HG03097 (cell line): ENCODE results near the gene NCK2.

Experiments used
- ATAC-seq: cut with Tn5 transposase; IDR thresholded peaks from one replicate; pipeline ENCODE4 v1.9.1; 2021; ENCODE audit not compliant: unreplicated experiment, low FRiP score

Gene NCK2

GRCh38 chr2:105774781-105775337 lies 30.1 kb downstream of the NCK2 start:
- no peak for ATAC-seq

GRCh38 chr2:105775809-105776559 lies 31.3 kb downstream of the NCK2 start:
- ATAC-seq: peak; percentile 52

DNA sequence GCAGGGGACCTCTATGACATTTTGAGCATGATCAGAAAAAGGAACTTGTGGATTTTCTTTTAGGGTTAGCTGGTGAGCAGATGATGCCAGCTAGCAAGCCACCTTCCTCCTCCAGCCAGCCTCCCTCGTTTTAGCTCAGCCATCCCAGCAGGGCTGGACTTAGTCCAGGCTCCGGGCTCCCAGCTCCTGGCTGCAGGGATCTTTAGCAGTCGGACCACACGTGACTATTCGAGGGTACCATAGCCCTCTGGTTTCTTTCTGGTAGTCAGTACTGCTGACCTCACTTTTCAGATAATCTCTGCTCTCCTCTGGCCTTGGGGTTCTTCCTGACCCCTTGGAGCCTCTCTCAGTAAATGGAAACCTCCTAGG lies 31.8 kb downstream of the NCK2 start:
- ATAC-seq: no peak

DNA sequence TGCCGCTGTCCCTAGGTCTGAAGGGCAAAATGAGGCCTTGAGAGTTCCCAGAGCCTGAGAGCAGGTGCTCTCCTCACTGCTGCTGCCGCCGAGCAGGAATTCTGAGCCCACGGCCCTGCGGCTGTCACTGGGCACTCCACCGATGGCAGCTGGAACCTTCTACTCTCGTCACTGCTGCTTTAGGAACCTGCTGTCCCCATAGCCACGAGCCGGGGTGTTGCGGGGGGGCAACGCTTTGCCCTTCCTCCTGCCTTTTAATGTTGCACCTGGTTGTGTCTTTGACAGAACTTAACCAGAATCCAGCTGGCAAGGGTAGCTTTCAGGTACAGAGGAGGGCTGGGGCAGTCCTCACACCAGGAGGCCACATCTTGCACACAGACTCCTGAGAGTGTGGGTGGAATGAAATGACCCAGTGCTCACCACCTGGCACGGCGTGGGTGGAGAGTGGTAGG lies 32.3 kb downstream of the NCK2 start:
- ATAC-seq: no peak

DNA sequence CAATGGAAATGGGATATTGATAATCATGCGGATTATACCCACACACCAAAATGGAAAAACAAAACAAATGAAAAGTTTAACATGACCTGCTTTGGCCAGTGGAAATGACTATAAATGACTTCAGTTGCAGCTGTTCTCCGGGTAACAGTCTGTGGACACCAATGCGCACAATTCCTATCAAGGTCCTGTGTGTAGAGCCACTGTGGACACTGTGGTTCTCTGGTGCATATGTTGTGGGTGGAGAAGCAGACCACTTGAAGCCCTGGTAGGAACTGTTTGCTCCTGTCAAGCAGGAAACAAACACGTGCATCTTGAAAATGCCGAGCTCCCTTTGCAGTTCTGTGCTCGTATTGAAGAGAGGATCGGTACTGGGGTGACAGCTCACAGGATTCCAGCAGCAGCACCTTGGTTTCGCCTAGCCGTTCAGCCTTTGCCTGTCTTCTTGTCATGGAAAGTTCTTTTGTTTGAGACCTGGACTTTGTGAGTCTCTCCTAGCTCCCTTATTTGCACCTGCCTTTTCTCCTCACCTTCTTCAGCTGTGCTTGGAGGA lies 32.9 kb downstream of the NCK2 start:
- ATAC-seq: no peak

- no peak for ATAC-seq
Measured at GRCh38 chr2:105778080-105778607, 33.4 kb downstream of the NCK2 start.

GRCh38 chr2:105779394-105779793 lies 34.7 kb downstream of the NCK2 start:
- no peak for ATAC-seq

GRCh38 chr2:105780606-105781005 lies 35.9 kb downstream of the NCK2 start:
- ATAC-seq: no peak

GRCh38 chr2:105781274-105781978 lies 36.7 kb downstream of the NCK2 start:
- no peak for ATAC-seq

DNA sequence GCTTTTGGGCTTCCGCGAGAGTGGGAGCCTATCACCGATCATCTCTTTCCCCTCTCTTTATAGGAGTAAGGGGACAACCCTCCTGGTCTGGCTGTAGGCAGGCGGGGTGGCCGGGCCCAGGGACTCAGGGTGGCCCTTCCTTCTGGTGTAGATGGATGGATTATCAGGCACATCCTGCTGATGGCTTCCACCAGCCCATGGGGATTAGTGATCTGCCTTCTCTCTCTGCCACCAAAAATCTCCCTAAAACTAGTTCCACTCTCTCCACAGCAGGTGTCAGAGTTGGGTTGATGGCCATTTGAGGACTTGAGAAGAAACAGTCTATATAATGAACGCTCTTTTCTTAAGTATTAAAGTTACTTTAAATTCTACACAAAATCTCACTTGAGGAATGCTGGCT lies 37.4 kb downstream of the NCK2 start:
- no peak for ATAC-seq

GRCh38 chr2:105782646-105783045 lies 37.9 kb downstream of the NCK2 start:
- ATAC-seq: no peak

DNA sequence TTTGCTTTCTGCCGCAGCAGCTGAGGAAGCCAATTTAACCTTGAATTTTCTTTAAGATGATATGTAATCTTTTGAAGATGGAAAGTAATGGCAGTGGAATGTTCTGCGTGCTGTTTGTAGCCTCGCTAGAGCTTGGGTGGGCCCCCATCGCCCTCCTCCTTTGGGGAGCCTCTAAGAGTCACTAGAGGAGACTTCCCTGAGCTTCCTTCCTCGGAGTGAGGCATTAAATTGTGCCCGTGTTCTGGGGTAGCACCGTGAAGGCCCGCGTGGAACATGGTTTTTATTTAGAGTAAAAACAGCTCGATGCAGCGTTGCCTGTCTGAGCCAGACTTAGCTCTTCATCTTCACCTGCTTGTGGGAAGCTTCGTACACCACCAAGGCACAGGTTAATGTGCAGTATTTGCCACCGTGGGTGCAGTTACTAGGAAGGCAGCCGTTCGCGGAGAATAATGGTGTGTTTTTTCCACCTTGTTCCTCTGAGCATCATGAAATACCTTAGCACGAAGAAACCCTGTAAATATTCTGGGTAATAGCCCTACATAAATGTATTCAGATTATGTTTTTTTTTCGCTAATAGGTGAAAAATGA lies 38.5 kb downstream of the NCK2 start:
- ATAC-seq: no peak

DNA sequence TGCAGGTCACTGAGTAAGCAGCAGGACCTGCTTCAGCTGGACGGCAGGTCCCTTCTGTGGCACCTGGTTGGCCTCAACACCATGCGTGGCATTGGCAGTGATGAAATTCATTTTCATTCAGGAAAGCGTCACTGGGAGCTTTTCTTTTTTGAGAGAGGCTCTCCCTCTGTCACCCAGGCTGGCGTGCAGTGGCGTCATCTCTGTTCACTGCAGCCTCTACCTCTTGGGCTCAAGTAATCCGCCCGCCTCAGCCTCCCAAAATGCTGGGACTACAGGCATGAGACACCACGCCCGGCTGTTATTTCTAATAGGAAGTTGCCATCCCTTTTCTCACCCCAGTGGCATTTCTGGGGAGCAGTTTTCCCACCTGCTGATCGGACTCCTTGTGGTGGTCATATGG lies 39.3 kb downstream of the NCK2 start:
- ATAC-seq: no peak

GRCh38 chr2:105784589-105784988 lies 39.9 kb downstream of the NCK2 start:
- ATAC-seq: no peak

DNA sequence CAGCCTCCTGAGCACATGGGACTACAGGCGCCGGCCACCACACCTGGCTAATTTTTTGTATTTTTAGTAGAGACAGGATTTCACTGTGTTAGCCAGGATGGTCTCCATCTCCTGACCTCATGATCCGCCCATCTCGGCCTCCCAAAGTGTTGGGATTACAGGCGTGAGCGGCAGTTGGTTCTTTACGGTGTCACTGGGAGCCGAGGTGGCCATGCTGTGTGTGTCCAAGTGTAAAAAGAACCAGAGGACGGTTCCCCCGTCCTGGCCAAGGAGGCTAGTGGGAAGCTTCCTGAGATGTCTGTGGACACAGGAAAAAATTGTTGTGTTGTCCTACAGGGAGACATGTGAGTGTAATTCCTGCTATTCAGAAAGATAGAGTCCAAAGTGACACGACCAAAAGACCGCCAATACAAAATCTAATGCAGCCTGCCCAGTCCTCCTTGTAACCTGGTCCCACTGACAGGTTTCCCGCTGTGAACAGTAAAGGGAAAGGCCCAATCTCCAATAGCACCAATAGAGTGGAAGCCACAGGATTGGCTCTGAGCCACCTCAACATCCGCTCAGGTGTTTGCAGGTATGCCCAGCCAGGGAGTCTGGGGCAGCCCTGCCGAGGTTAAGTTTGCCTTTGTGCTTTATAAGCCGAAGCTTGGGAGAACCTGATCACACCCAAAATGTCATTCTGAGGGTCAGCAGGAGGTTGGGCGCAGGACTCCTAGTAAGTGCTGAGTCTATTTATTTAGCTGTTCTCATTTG lies 40.6 kb downstream of the NCK2 start:
- no peak for ATAC-seq

DNA sequence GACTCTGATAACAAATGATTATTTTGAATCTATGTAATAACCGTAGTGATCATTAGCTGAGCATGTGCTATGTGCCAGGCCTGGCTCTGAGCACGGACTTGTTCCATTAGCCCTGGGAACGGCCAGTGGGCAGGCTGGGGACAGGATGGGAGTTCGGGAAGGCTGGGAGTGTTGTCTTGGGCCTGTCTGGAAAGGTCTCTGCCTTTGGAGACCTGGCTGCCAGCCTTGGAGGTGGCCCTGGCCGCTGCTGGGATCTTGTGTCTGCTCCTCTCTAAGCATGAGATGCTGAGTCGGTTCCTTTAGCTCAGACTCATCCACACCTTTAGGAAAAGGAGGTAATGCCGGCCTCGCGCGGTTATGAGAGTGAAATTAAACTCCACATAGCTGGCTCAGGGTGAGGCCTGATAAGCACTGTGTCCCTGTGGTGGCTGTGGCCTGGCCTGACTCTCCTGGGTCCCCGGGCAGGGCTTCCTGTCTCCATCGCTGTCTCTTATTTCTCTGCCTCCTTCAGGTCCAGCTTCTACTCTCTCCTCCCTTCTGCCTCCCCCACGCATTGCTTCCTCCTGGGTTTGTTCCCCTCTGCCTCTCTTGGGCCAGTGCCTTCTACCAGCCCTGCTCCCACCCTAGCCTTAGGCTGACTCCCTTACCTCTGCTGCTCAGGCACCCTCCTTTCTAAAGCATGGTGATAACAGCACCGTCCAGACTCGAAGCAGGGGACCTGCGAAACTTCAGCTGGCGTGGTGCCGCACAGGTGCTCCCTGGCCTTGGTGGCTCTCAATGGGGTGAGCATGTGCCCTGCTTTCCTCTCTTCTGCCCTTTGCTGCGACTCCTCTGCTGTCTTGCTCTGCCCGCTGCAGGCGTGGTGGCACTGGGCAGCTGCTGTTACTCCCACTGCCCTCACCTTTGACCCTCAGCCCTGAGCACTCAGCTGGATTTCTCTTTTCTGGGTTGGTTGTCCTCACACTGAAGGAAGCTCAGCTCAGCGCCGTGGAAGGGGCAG lies 41.8 kb downstream of the NCK2 start:
- ATAC-seq: no peak

DNA sequence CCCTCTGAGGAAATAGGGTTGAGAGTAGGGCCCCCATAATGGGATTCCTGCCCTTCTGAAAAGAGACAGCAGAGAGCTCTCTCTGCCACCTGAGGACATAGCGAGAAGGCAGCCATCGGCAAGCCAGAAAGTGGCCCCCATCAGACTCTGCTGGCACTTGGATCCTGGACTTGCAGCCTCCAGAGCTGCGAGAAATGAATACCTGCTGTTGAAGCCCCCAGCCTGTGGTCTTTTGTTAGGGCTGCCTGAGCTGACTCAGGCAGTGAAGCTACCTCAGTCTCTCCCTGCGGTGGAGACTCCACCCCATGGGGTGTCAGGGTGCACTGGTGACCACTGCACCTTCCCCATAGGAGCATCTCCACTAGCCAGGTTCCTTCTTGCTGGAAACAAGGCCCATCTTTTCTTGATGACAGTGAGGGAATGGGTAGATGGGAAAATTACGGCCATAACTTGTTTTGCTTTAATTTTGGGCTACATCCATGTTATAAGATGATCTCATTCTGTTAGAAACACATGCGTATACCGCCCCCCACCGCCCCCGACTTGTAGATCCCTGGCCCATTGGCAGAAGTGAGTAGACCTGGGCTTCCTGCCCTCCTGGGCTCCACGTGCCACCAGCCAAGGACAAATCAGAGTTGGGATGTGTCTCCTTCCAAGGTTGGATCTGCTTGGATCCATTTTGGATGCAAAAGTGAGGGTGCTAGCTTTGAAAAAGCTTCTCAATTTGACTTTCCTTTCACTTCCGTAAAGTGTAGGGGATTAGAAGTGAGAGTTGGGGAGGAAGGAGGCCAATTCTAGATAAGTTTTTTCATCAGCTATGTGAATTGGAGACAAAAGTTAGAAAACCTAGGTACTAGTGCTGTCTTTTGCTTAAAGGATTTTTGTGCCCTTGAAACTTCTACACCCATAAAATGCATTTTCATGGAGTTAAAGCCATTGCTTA lies 42.9 kb downstream of the NCK2 start:
- no peak for ATAC-seq

- ATAC-seq: no peak
Measured at GRCh38 chr2:105788670-105789290, 44.1 kb downstream of the NCK2 start.
